Endothelial cell of umbilical vein (primary cell): ENCODE data around the gene ANGPTL5.

Source experiments
- MYC ChIP-seq: IDR thresholded peaks from one replicate; pipeline ENCODE4 v1.6.1; 2011; ENCODE audit warnings: mild to moderate bottlenecking, low read depth, low read length
- POLR2A ChIP-seq: IDR thresholded peaks from 2 replicates; pipeline ENCODE4 v1.6.1; 2012; ENCODE audit warnings: low read depth, mild to moderate bottlenecking, control low read depth, low read length
- TF ChIP-seq, protein P1 (sequence below), 2 donors: IDR thresholded peaks; 1 replicate in 1 of 2; 2 replicates in 1 of 2; pipeline ENCODE4 v1.5.1; 2011; ENCODE audit warnings: low read length in 2 of 2, mild to moderate bottlenecking in 2 of 2, moderate library complexity in 2 of 2, control low read depth in 1 of 2, inconsistent platforms in 1 of 2, low read depth in 1 of 2; ENCODE audit not compliant: insufficient read depth in 1 of 2; ENCODE audit errors: extremely low read depth in 1 of 2
- TF ChIP-seq, protein P2 (sequence below): IDR thresholded peaks from 2 replicates; pipeline ENCODE4 v1.6.1; 2011; ENCODE audit not compliant: insufficient read depth, insufficient read length

DNA sequence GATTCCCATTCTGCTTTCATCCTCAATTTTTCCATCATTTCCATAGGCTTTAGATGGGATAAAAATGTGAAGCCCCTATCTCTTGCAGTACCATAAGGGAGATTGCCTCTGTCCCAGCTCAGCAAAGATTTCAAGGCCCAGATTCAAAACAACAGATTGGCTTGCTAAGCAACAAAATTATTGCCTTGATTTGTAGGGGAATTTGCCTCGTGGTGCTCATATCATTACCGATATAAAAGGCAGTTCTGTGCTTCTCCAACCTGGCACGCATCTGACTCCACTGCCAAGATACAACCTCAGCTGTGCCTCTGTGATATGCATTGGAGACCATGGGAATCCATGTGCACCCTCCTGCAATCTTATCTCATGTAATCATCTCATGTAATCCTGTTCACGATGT lies 26.6 kb downstream of the ANGPTL5 start:
- TF ChIP-seq POLR2A (no peak), MYC (no peak)
- TF ChIP-seq, protein P1, sequence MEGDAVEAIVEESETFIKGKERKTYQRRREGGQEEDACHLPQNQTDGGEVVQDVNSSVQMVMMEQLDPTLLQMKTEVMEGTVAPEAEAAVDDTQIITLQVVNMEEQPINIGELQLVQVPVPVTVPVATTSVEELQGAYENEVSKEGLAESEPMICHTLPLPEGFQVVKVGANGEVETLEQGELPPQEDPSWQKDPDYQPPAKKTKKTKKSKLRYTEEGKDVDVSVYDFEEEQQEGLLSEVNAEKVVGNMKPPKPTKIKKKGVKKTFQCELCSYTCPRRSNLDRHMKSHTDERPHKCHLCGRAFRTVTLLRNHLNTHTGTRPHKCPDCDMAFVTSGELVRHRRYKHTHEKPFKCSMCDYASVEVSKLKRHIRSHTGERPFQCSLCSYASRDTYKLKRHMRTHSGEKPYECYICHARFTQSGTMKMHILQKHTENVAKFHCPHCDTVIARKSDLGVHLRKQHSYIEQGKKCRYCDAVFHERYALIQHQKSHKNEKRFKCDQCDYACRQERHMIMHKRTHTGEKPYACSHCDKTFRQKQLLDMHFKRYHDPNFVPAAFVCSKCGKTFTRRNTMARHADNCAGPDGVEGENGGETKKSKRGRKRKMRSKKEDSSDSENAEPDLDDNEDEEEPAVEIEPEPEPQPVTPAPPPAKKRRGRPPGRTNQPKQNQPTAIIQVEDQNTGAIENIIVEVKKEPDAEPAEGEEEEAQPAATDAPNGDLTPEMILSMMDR (IDR thresholded peaks at IDR 0.05; ENCODE audit: extremely low read depth in 1 of 2, insufficient read depth in 1 of 2, low read depth in 1 of 2, low read length in 2 of 2) = no peak
- TF ChIP-seq, protein P2, sequence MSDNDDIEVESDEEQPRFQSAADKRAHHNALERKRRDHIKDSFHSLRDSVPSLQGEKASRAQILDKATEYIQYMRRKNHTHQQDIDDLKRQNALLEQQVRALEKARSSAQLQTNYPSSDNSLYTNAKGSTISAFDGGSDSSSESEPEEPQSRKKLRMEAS = no peak
